GM18868 (cell line): ENCODE results near the gene SORBS2.

Source experiments
- ATAC-seq: cut with Tn5 transposase; IDR thresholded peaks from one replicate; pipeline ENCODE4 v1.9.1; 2021; ENCODE audit warnings: mild to moderate bottlenecking, moderate library complexity; ENCODE audit not compliant: unreplicated experiment

SORBS2 gene

DNA sequence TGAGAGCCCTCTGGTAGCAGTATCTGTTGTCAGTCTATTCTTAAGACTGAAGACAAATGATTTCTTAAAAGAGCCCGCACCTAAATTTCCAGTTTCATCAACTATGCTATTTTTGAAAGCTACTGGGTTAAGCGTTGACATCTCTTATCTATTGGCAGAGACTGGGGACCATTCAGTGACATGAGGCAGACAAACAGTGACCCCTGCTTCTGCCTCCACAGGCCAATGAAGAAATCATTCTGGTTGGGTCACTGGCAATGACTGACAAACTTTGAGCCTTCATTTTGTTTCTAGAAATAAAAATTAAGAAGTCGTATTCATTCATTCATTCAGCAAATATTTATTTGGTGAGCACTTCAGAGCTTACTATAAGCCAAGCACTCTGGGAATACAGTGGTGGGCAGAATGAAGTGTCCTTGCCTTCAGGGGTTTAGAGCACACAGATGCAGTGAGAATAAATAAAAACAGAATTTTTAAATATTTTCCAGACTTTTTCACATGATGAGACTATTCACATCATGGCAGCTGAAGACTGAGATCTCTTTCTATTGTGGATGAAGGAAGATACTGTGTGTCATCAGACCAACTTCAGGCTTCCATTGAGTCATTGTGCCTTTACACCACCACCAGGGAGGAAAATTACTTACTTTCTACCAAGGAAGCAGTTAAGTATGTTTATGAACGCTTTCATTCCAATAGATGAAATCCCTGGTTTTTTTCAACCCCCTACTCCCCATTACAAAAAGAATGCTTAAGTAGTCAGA, 36.0 kb downstream of the SORBS2 start:
- no peak for ATAC-seq

DNA sequence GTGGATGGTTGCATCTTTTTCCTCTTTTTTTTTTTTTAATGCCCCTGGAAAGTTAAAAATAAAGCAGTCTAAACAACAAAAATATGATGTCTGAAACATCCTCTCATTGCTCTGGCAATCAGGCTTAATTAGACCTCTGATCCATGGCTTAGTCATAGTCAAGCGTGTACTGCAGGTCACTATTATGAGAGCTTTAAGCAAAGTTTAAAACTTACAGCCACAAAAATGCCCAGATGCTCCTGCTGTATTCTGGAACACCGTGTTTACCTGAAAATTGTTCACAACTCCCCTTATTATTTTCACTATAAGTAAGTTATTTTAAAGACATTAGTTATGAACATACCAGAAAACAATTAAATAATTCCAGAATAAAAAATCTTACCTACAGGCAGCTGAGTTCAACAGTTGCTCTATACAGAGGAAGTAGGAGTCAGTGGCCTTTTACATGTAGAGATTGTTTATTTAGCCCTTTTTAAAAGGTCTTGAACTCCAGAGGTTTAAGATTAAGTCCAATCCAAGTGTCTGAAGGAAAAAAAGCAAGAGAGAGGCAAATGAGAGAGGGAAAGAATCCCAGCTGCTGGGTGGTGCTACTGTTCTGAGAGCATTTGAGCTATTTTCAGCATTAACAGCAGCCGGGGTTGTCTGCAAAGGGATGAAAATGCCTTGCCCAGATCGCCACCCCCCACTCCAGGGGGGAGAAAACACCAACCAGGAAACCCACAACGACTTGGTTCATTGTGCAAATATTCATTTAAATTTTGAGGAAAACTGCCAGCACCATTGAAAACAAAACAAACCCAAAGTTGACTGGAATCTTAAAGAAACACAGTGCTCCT, 36.9 kb downstream of the SORBS2 start:
- no peak for ATAC-seq

- ATAC-seq, result no peak
Observed at GRCh38 chr4:185774131-185774653, 37.8 kb downstream of the SORBS2 start.

GRCh38 chr4:185773419-185773818, 38.6 kb downstream of the SORBS2 start:
- no peak for ATAC-seq

DNA sequence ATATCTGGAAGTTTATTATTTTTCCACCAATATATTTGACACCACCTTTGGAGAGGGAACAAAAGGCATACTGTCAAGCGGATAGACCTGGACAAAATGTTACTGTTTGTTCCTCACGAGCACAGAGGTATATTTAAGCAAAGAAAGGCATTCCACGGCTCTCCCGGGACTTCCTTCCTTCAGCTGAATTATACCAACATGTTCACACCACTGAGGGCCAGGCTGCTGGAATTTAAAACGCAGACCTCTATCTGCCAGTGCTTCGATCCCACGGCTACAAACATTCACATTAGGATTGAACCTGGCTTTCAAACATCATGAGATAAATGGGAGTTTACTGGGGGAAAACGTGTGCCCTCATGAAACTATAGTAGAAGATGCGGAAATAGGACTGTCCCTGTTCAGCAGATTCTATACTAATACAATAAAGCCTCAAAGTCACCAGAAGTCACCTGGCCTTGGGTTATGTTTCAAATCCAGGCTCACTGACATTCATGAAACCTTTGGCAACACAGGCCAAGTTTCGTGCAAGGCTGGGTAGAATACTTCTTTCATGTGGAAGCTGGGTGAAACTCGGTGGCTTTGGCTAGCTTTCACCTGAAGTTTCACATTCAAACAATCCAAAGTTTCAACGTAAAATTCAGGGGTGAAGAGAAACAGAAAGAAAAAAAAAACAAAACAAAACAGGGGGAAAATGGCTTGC, 39.5 kb downstream of the SORBS2 start:
- ATAC-seq, result no peak

DNA sequence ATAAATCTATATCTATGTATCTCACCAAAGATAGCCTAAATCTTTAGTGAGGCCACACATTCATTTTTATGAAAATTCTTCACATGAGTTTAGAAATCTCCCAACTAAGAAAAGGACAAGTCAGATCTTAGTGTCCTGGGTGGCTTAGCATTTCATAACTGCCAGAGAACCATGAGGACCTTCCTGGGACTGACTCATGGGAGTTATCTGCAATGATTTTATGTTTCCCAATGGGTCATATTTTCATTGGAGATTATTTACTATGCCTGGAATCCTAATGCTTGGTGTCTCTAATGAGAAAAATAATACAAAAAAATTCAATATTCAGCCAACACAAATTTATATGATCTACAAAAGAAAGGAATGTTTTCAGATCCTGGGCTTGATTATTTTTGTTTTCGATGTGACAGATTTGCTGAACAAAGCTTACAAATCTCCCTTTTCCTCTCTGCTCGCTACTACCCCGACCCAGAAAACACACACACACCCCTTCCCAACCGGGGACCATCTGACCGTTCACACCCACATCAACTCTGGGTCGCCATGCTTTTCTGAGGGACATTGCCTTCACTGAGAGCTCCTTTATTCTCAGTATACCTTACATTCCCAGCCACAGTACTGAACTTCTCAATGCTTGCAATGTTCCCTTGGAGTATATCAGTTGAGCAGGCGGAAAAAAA, 40.1 kb downstream of the SORBS2 start:
- no peak for ATAC-seq

DNA sequence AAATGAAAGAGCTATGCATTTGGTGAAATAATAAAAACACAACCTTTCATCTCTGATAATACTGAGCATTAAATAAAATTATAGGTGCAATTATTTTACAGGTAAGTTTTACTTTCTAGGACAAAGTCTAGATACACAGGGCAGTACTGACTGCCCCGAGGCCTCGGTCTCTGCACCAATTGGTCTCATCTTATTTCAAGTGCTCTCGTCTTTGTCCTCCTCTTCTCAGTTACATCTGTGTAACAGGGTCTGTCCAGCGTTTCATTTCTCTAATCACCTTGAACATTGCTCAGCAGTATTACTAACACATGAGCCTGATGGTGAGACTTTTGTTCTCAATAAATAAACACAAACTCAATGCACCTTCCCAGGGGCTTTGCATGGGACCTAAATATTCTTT, 44.5 kb downstream of the SORBS2 start:
- ATAC-seq, result no peak

GRCh38 chr4:185764876-185765275, 47.1 kb downstream of the SORBS2 start:
- ATAC-seq, result no peak

- ATAC-seq, result no peak
Observed at GRCh38 chr4:185761352-185762235, 50.4 kb downstream of the SORBS2 start.

DNA sequence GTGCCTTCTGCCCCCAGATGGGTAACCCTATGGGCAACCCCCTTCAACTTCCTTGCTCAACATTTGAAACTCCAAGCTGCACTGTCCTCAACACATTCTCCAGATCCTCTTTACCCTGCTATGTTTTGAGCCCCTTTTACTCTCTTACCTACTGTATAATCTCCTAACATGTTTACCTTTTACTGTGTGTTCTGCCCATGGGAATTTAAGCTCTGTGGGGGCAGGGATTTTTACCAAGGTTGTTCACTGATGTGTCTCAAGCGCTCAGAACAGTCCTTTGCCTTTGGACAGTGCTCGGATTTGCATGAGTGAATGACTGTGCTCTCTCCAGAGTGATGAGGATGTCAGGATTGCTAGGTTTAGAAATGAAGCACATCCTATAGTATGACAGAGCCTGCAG, 53.2 kb downstream of the SORBS2 start:
- no peak for ATAC-seq

- no peak for ATAC-seq
Observed at GRCh38 chr4:185755451-185755850, 56.5 kb downstream of the SORBS2 start.

GRCh38 chr4:185754961-185755360, 57.0 kb downstream of the SORBS2 start:
- ATAC-seq, result no peak

- ATAC-seq, result no peak
Observed at GRCh38 chr4:185752872-185753271, 59.1 kb downstream of the SORBS2 start.

GRCh38 chr4:185749858-185750257, 62.1 kb downstream of the SORBS2 start:
- no peak for ATAC-seq

- ATAC-seq, result no peak
Observed at GRCh38 chr4:185748901-185749390, 63.0 kb downstream of the SORBS2 start.

DNA sequence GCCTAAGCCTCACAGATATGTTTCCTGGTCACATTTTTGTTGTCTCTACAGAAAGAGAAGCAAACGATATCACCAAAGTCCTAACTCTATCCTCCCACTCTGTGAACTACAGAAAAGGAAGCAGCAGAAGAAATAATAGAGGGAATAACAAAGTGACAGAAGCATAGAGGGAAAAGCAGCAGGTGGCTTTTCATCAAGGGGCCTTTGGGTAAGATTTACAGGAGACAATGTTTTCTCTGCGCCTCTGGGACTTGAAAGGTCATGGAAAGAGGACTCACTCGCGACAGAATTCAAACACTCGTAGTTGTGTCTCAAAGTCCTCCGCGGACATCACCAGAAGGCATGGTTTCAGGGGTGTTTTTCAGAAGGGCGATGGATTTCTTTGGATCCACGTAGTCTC, 66.1 kb downstream of the SORBS2 start:
- ATAC-seq, result no peak

DNA sequence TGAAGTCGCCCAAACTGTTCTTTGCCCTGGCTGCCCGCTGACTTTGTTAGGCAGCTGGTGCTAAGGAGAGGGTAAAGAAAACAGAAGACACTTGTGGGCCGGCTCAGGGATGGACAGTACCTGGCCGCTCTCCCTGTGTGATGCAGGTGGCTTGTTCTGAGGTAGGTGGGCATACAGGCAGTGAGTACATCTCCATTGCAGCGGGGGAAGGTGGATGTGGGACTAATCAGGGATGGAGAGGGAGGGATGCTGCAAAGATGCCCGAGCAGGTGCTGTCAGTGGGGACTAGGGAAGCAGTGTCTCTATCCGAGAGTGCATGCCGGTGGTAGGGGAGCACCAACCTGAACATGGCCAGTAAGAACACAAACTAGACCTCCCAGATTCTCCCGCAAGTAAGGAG, 67.0 kb downstream of the SORBS2 start:
- no peak for ATAC-seq

- no peak for ATAC-seq
Observed at GRCh38 chr4:185744488-185744862, 67.5 kb downstream of the SORBS2 start.

DNA sequence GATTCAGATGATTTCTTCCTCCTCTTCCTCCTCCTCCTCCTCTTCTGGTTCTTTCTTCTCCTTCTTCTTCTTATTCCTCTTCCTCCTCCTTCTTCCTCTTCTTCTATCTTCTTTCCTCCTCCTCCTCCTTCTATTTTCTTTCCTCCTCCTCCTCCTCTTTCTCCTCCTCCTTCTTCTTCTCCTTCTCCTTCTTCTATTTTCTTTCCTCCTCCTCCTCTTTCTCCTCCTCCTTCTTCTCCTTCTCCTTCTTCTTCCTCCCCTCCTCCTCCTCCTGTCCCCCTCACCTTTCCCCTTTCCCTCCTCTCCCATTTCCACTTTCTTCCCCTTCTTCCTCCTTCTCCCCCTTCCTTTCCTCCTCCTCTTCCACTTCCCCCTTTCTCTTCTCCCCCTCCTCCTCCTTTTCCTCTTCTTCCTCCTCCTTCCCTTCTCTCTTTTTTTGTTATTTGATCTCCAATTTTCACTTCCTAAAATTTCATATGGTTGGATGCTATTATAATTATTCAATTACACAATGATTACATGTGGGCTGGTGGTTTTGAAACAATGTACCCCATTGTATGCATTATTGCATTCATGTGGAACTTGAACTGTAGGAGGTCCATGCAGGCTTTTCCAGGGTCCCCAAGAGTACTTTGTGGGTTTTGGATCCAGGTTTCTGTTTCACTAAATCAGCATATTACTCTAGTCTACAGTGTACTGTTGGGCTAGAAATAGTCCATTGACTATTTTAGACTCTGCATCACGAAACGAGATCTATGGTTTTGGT, 68.1 kb downstream of the SORBS2 start:
- ATAC-seq, result no peak
